Metanephros (tissue), 1 donor: ENCODE results near the gene GABRB2. TPM values are rescaled to one million over a fixed set of nuclear protein-coding genes. Genes with fewer than 3 reads are reported as not detected.

Source experiments
- total RNA-seq: library from RNA; depleted of rRNA; stranded (reverse); fragments of >200 nt; gene quantifications from one replicate; pipeline ENCODE4 v1.2.3, GENCODE V29; 2014

The GABRB2 gene
- total RNA-seq: 1.4 TPM

DNA sequence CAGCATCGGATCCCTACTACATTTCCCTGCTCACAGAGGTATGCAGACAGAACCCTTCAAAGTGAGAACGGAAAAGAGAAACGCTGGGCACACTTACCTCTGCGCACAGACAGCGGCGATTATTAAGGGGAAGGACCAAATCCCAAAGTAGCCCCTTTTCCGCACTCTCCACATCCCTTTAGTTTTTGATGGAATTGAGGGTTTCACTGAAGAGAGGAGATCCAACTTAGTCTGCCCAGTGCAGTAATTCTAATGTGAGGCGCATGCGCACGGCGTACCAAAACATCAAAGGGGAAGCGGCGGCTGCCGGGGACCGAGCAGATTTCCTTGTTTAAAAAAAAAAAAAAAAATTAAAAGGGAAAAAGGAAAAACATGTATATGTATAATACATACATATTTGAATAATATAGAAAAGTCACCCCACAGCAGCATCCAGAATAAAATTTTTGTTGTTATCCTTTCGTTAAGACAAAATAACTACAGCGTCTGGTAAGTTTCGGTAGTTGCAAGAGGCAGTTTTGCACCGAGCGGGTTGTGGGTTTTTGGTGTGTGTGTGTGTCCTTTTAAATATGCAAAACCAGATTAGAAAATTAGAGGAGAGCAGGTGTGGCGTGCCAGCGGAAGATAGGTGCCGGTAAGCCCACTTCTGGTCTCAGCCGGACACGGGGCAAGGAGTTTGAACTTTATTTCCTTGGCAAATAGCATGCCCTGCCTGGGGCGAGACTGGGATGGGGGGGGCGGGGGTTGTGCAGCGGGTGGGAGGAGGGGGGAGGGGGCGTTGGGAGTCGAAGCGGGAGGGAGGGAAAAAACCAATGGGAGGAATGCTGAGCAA, at the start of gene GABRB2:
GABRB2 (minus strand) TSS at position 256 of the 832 bp plus-strand sequence; CDS start at position 174, 82 bp downstream.

Other genes starting within 250 kb of the GABRB2 start
- gene GABRA6, start 139.0 kb upstream of the GABRB2 start, total RNA-seq: not detected